AG04449 (cell line): ENCODE data around the gene TLX2.

ENCODE experiments used
- CTCF ChIA-PET: fragments of 350-600 bp; formaldehyde crosslinking; extraction: SDS; loops from one replicate; lab custom pipeline; 2021; ENCODE audit warnings: antibody characterized with exemption; lab: Yijun Ruan, JAX
- POLR2A ChIA-PET: fragments of 400-600, 350-600 bp; formaldehyde crosslinking; extraction: SDS; loops from one replicate; lab custom pipeline; 2020; ENCODE audit warnings: antibody characterized with exemption, inconsistent platforms; lab: Yijun Ruan, JAX
- DNase-seq: peaks from one replicate; pipeline ENCODE4 v3.0.0-alpha.2; 2010; ENCODE audit warnings: low read depth, low spot score
- H3K4me3 ChIP-seq: 2 replicates; pipeline ENCODE4 v1.5.1; 2011; ENCODE audit warnings: low read depth, mild to moderate bottlenecking, control low read depth, low read length
- TF ChIP-seq, protein P1 (sequence below): IDR thresholded peaks from one replicate; pipeline ENCODE4 v1.5.1; 2011; ENCODE audit warnings: mild to moderate bottlenecking, moderate library complexity, low read length, control low read depth, inconsistent platforms; ENCODE audit not compliant: insufficient read depth; ENCODE audit errors: missing control alignments

TLX2 gene

DNA sequence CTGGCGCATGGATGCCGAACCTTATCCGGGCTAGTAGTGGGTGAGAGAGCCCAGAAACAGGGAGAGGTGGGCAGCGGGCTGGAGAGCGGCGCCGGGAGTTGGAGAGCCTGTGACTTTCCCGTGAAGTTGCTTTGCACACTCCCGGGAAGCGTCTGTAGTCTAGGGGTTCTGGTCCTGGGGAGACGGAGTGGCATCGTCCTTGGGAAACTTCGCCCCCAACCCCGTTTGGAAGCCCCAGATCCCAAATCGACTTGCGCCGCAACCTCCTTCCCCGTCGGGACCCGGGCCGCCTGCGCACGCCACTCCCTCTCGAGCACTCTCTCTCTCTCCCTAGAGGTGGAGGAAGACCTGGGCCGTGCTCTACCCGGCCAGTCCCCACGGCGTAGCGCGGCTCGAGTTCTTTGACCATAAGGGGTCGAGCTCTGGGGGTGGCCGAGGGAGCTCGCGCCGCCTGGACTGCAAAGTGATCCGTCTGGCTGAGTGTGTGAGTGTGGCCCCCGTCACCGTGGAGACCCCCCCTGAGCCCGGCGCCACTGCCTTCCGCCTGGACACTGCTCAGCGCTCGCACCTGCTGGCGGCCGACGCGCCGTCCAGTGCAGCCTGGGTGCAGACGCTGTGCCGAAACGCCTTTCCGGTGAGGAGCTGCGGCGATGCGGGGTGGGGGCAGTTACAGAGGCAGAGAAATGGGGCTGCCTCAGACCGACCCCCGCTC, 40.7 kb downstream of the TLX2 start:
- TF ChIP-seq, protein P1, sequence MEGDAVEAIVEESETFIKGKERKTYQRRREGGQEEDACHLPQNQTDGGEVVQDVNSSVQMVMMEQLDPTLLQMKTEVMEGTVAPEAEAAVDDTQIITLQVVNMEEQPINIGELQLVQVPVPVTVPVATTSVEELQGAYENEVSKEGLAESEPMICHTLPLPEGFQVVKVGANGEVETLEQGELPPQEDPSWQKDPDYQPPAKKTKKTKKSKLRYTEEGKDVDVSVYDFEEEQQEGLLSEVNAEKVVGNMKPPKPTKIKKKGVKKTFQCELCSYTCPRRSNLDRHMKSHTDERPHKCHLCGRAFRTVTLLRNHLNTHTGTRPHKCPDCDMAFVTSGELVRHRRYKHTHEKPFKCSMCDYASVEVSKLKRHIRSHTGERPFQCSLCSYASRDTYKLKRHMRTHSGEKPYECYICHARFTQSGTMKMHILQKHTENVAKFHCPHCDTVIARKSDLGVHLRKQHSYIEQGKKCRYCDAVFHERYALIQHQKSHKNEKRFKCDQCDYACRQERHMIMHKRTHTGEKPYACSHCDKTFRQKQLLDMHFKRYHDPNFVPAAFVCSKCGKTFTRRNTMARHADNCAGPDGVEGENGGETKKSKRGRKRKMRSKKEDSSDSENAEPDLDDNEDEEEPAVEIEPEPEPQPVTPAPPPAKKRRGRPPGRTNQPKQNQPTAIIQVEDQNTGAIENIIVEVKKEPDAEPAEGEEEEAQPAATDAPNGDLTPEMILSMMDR = no peak
- H3K4me3 ChIP-seq = peak overlapping the region; percentile 92
- CTCF ChIA-PET = interaction anchor here (0.7 to 5.2 kb wide), 6 partner anchors 9 to 32 kb away, joined by 3 to 39 read pairs (median 4); no protein-coding TSS in a partner anchor
- DNase-seq = no peak
- POLR2A ChIA-PET = interaction anchor here (0.8 to 2.1 kb wide), 4 partner anchors 9 to 30 kb away, joined by 3 to 12 read pairs (median 4); no protein-coding TSS in a partner anchor

DNA sequence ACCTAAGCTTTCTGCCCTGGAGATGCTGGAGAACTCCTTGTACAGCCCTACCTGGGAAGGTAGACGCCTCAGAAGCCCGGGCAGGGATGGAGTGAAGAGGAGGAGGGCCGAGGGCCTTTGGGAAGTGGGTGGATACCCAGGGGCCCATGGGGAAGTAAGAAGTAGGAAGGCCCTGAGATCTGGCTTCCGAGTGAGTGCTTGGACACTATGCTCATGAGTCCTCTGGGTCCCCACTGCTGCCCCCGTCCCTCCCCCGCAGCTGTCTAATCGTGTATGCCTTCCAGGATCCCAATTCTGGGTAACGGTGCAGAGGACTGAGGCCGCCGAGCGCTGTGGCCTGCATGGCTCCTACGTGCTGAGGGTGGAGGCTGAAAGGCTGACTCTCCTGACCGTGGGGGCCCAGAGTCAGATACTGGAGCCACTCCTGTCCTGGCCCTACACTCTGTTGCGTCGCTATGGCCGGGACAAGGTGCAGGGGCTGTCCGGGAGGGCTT, 41.4 kb downstream of the TLX2 start:
- POLR2A ChIA-PET = interaction anchor here (0.8 to 2.1 kb wide), 4 partner anchors 8 to 29 kb away, joined by 3 to 12 read pairs (median 4); no protein-coding TSS in a partner anchor
- CTCF ChIA-PET = interaction anchor here (0.7 to 5.2 kb wide), 5 partner anchors 8 to 31 kb away, joined by 3 to 39 read pairs (median 4); no protein-coding TSS in a partner anchor
- TF ChIP-seq, protein P1 = no peak
- no peak for DNase-seq
- peak overlapping the region; percentile 92 for H3K4me3 ChIP-seq

DNA sequence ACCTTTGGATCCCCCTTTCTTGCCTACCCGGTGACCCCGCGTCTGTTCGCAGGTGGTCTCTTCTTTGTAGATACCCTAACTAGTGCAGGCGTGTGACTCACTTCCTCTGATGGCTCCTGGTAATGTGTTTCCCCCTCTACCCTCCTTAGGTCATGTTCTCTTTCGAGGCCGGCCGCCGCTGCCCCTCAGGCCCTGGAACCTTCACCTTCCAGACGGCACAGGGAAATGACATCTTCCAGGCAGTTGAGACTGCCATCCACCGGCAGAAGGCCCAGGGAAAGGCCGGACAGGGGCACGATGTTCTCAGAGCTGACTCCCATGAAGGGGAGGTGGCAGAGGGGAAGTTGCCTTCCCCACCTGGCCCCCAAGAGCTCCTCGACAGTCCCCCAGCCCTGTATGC, 41.9 kb downstream of the TLX2 start:
- ChIA-PET POLR2A (interaction anchor here (0.9 kb wide), 1 partner anchor 11 kb away, joined by 3 read pairs; no protein-coding TSS in a partner anchor), CTCF (interaction anchor here (1.1 to 5.2 kb wide), 3 partner anchors 10 to 31 kb away, joined by 3 to 39 read pairs (median 6); no protein-coding TSS in a partner anchor)
- peak overlapping the region; percentile 92; the same call in 1 of the 2 replicates for H3K4me3 ChIP-seq
- DNase-seq = no peak
- TF ChIP-seq, protein P1 = no peak

DNA sequence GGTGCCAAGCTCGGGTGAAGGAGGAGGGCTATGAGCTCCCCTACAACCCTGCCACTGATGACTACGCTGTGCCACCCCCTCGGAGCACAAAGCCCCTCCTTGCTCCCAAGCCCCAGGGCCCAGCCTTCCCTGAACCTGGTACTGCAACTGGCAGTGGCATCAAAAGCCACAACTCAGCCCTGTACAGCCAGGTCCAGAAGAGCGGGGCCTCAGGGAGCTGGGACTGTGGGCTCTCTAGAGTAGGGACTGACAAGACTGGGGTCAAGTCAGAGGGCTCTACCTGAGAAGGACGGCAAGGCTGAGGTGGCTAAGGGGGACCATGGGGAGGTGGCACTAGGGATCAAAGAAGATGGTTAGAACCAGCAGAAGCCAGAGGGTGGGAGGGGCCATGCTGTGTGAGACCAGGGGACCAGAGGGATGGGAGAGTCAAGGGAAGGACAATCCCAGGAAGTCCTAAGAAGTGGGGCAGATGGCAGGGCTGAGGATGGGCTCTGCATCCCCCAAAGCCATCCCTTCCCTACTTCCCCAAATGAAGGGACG, 42.7 kb downstream of the TLX2 start:
- ChIA-PET POLR2A (no interaction called here), CTCF (interaction anchor here (1.2 to 5.2 kb wide), 3 partner anchors 9 to 73 kb away, joined by 3 to 39 read pairs (median 5); no protein-coding TSS in a partner anchor)
- no peak for DNase-seq
- TF ChIP-seq, protein P1 = no peak
- H3K4me3 ChIP-seq = peak overlapping the region; percentile 6; the same call in 1 of the 2 replicates

DNA sequence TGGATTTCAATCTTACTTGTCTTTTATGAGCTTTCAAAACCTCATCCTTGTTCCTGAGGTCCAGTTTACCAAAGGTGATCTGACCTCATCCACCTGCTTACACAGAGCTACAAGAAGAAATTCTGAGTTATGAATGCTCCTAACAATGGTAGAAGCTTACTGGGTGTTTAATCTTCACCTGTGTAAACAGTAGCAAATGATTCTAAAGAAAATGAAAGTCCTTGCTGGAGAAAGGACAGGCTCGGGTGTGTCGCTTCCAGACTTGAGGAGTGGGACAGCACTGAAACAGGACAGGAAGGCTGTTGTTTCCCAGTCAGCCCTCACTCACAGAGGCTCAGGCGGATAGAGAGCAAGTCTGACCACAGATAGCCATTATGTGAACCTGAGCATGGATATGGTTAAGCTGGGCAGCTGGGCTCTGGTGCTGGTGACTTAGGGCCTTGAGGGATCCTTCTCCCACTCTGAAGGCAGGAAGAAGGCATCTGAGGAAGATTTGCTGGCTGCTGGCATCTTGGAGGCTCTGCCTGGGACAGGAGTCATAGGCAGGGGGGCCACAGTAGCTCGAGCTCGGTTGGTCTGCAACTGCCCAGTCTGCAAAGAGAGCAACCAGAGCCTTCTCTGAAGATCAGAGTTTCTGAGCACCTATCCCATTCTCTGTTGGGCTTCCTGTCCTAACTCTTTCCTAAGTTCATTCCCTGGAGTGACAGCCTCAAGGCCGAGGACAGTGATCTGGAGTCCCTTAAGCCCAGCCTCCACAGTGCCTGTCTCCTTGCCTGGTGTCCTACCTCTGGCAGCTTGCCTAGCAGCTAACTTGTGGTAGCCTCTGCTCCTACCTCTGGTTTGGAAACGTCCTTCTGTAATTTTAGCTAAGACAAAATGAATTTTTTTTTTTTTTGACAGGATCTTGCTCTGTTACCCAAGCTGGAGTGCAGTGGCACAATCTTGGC, 44.3 kb downstream of the TLX2 start:
- no peak overlapping the region for H3K4me3 ChIP-seq
- no peak for DNase-seq
- CTCF ChIA-PET = interaction anchor here (1.3 to 5.2 kb wide), 3 partner anchors 12 to 75 kb away, joined by 4 to 39 read pairs (median 5); no protein-coding TSS in a partner anchor
- POLR2A ChIA-PET = interaction anchor here (0.7 to 1.4 kb wide), 3 partner anchors 8 to 145 kb away, joined by 3 to 7 read pairs (median 3); no protein-coding TSS in a partner anchor
- TF ChIP-seq, protein P1 = no peak
